Liver (tissue), 9 donors: ENCODE data around the gene MYLK3. TPM values are rescaled to one million over a fixed set of nuclear protein-coding genes. Genes with fewer than 3 reads are reported as not detected.

Source experiments
- DNase-seq: peaks from one replicate; pipeline ENCODE4 v3.0.0-alpha.2; 2017; ENCODE audit warnings: low spot score
- H3K27ac ChIP-seq, 2 donors: one replicate each; pipeline ENCODE4 v1.7.0; 2013; ENCODE audit warnings: inconsistent platforms in 2 of 2, low read length in 2 of 2, control low read depth in 1 of 2, low read depth in 1 of 2, mild to moderate bottlenecking in 1 of 2
- H3K27me3 ChIP-seq, 4 donors: one replicate each; pipeline versions ENCODE4 v1.6.1 to v1.7.0; 2013; ENCODE audit warnings: low read length in 3 of 4, inconsistent platforms in 1 of 4, mild to moderate bottlenecking in 1 of 4, moderate library complexity in 1 of 4; ENCODE audit not compliant: control insufficient read depth in 4 of 4, insufficient read depth in 4 of 4
- H3K36me3 ChIP-seq, 4 donors: one replicate each; pipeline versions ENCODE4 v1.6.1 to v1.7.0; 2013; ENCODE audit warnings: low read length in 3 of 4, mild to moderate bottlenecking in 3 of 4, low read depth in 1 of 4, moderate library complexity in 1 of 4; ENCODE audit not compliant: control insufficient read depth in 4 of 4, insufficient read depth in 3 of 4
- H3K4me1 ChIP-seq, 4 donors: one replicate each; pipeline versions ENCODE4 v1.6.1 to v1.7.0; 2013; ENCODE audit warnings: low read length in 3 of 4, mild to moderate bottlenecking in 3 of 4, moderate library complexity in 1 of 4; ENCODE audit not compliant: control insufficient read depth in 4 of 4, insufficient read depth in 4 of 4
- H3K4me3 ChIP-seq, 3 donors: one replicate each; pipeline versions ENCODE4 v1.6.1 to v1.7.0; 2013; ENCODE audit warnings: low read length in 3 of 3, control low read depth in 1 of 3, low read depth in 1 of 3, mild to moderate bottlenecking in 1 of 3
- H3K9ac ChIP-seq, 2 donors: one replicate each; pipeline ENCODE4 v1.7.0; 2013; ENCODE audit warnings: low read length in 2 of 2, mild to moderate bottlenecking in 2 of 2, moderate library complexity in 2 of 2, control low read depth in 1 of 2, low read depth in 1 of 2
- H3K9me3 ChIP-seq, 4 donors: one replicate each; pipeline versions ENCODE4 v1.6.1 to v1.7.0; 2013; ENCODE audit warnings: low read length in 3 of 4; ENCODE audit not compliant: control insufficient read depth in 4 of 4
- EGR1 ChIP-seq, 2 donors: IDR thresholded peaks; 2 replicates each; pipeline ENCODE4 v1.6.1; 2016 to 2018; ENCODE audit warnings: antibody characterized with exemption in 2 of 2, low read depth in 2 of 2
- FOXA1 ChIP-seq: IDR thresholded peaks from 2 replicates; pipeline ENCODE4 v1.6.1; 2016; ENCODE audit warnings: antibody characterized with exemption
- FOXA2 ChIP-seq: IDR thresholded peaks from 2 replicates; pipeline ENCODE4 v1.6.1; 2016; ENCODE audit warnings: antibody characterized with exemption
- GABPA ChIP-seq, 2 donors: IDR thresholded peaks in 1 of 2; conservative IDR thresholded peaks in 1 of 2; 2 replicates each; pipeline ENCODE4 v1.6.1; 2016; ENCODE audit warnings: antibody characterized with exemption in 2 of 2, mild to moderate bottlenecking in 1 of 2, moderate library complexity in 1 of 2
- HNF4A ChIP-seq, 2 donors: conservative IDR thresholded peaks; 2 replicates each; pipeline ENCODE4 v1.6.1; 2016; ENCODE audit warnings: antibody characterized with exemption in 2 of 2, mild to moderate bottlenecking in 2 of 2
- HNF4G ChIP-seq: IDR thresholded peaks from 2 replicates; pipeline ENCODE4 v1.6.1; 2016; ENCODE audit warnings: antibody characterized with exemption
- JUND ChIP-seq, 2 donors: IDR thresholded peaks; 2 replicates each; pipeline ENCODE4 v1.6.1; 2016; ENCODE audit warnings: antibody characterized with exemption in 2 of 2
- NR2F2 ChIP-seq: IDR thresholded peaks from 2 replicates; pipeline ENCODE4 v1.6.1; 2016; ENCODE audit warnings: antibody characterized with exemption
- RAD21 ChIP-seq, 2 donors: IDR thresholded peaks; 2 replicates each; pipeline ENCODE4 v1.6.1; 2016; ENCODE audit warnings: antibody characterized with exemption in 2 of 2, mild to moderate bottlenecking in 2 of 2
- RXRA ChIP-seq, 2 donors: IDR thresholded peaks; 2 replicates each; pipeline ENCODE4 v1.6.1; 2017 to 2018; ENCODE audit warnings: antibody characterized with exemption in 2 of 2, mild to moderate bottlenecking in 1 of 2
- SP1 ChIP-seq: IDR thresholded peaks from 2 replicates; pipeline ENCODE4 v1.6.1; 2018; ENCODE audit warnings: antibody characterized with exemption, mild to moderate bottlenecking
- TAF1 ChIP-seq: conservative IDR thresholded peaks from 2 replicates; pipeline ENCODE4 v1.6.1; 2016; ENCODE audit warnings: antibody characterized with exemption, mild to moderate bottlenecking
- YY1 ChIP-seq: IDR thresholded peaks from 2 replicates; pipeline ENCODE4 v1.6.1; 2016; ENCODE audit warnings: antibody characterized with exemption, mild to moderate bottlenecking
- ZBTB33 ChIP-seq: IDR thresholded peaks from 2 replicates; pipeline ENCODE4 v1.6.1; 2016; ENCODE audit warnings: antibody characterized with exemption
- WGBS: extraction: QIAGEN DNeasy Blood & Tissue Kit; methylation state at CpG from one replicate; pipeline ENCODE4 v1.1.7; 2013; 5-methylcytosine and 5-hydroxymethylcytosine counted together
- polyA plus RNA-seq, 2 donors: library from polyadenylated mRNA; stranded (reverse) in 1 of 2; unstranded in 1 of 2; fragments of 200-250 nt in 1 of 2; fragments of >200 nt in 1 of 2; fragmentation: Nextera tagmentation in 1 of 2; extraction: Ambion mirVana in 1 of 2; gene quantifications; one replicate each; pipeline versions ENCODE4 v1.2.1 to v1.2.3, GENCODE V29; 2013 to 2015
- total RNA-seq, 2 donors: library from RNA; depleted of rRNA; stranded (reverse); fragments of >200 nt; gene quantifications; one replicate each; pipeline ENCODE4 v1.2.3, GENCODE V29; 2014
- TF ChIP-seq, protein P1 (sequence below): fragments of 150-350 bp; IDR thresholded peaks from 2 replicates; pipeline ENCODE4 v1.5.1; 2017; ENCODE audit warnings: improper control_type of control experiment, low read depth, low read length; ENCODE audit not compliant: missing input control
- TF ChIP-seq, protein P2 (sequence below): IDR thresholded peaks from 2 replicates; pipeline ENCODE4 v1.6.1; 2016; ENCODE audit warnings: antibody characterized with exemption, mild to moderate bottlenecking
- TF ChIP-seq, protein P3 (sequence below): IDR thresholded peaks from 2 replicates; pipeline ENCODE4 v1.6.1; 2016; ENCODE audit warnings: antibody characterized with exemption
- TF ChIP-seq, protein P4 (sequence below): IDR thresholded peaks from 2 replicates; pipeline ENCODE4 v1.6.1; 2016; ENCODE audit warnings: antibody characterized with exemption
- donor health status: healthy.
- donor health status: healthy.
- donor health status: healthy.
- donor health status: healthy.
- donor health status: healthy.

MYLK3 gene
- total and polyA plus RNA-seq, 4 donors = 0.01 to 1.1 (median 0.23) TPM

- TF ChIP-seq, protein P1, sequence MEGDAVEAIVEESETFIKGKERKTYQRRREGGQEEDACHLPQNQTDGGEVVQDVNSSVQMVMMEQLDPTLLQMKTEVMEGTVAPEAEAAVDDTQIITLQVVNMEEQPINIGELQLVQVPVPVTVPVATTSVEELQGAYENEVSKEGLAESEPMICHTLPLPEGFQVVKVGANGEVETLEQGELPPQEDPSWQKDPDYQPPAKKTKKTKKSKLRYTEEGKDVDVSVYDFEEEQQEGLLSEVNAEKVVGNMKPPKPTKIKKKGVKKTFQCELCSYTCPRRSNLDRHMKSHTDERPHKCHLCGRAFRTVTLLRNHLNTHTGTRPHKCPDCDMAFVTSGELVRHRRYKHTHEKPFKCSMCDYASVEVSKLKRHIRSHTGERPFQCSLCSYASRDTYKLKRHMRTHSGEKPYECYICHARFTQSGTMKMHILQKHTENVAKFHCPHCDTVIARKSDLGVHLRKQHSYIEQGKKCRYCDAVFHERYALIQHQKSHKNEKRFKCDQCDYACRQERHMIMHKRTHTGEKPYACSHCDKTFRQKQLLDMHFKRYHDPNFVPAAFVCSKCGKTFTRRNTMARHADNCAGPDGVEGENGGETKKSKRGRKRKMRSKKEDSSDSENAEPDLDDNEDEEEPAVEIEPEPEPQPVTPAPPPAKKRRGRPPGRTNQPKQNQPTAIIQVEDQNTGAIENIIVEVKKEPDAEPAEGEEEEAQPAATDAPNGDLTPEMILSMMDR = no peak
- no peak for TF ChIP-seq JUND (IDR thresholded peaks at IDR 0.05)
Measured at GRCh38 chr16:46728806-46729205, 19.3 kb downstream of the MYLK3 start (continued).

DNA sequence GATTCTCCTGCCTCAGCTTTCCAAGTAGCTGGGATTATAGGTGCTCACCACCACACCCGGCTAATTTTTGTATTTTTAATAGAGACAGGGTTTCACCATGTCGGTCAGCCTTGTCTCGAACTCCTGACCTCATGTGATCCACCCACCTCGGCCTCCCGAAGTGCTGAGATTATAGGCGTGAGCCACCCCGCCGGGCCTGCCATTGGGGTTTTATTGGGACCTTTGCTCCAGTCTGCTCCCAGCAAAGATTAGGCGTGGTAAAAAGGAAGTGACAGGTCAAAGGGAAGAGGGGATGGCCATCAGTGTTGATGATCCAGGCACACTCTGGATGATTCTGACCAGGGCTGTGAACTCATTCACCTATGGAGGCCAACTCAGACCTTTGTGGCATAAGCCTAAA lies 20.5 kb downstream of the MYLK3 start:
- H3K9ac ChIP-seq = no peak overlapping the region
- H3K27ac ChIP-seq = no peak overlapping the region
- H3K27me3 ChIP-seq = no peaks in the 10 kb centered on the region
- H3K4me3 ChIP-seq = no peak overlapping the region
- H3K36me3 ChIP-seq = no peaks in the 10 kb centered on the region
- no peaks in the 10 kb centered on the region for H3K4me1 ChIP-seq
- H3K9me3 ChIP-seq = no peaks in the 10 kb centered on the region
- TF ChIP-seq ZBTB33 (no peak), YY1 (no peak), SP1 (no peak), FOXA1 (no peak), GABPA (IDR thresholded peaks at IDR 0.05 in 1 of 2, conservative IDR thresholded peaks at IDR 0.05 in 1 of 2) (no peak), NR2F2 (no peak), TAF1 (no peak), RAD21 (IDR thresholded peaks at IDR 0.05) (no peak), JUND (IDR thresholded peaks at IDR 0.05) (no peak), FOXA2 (no peak), HNF4G (no peak), HNF4A (conservative IDR thresholded peaks at IDR 0.05) (no peak), RXRA (IDR thresholded peaks at IDR 0.05) (no peak), EGR1 (IDR thresholded peaks at IDR 0.05; ENCODE audit: low read depth in 2 of 2) (no peak)
- TF ChIP-seq, protein P1 = no peak
- TF ChIP-seq, protein P2, sequence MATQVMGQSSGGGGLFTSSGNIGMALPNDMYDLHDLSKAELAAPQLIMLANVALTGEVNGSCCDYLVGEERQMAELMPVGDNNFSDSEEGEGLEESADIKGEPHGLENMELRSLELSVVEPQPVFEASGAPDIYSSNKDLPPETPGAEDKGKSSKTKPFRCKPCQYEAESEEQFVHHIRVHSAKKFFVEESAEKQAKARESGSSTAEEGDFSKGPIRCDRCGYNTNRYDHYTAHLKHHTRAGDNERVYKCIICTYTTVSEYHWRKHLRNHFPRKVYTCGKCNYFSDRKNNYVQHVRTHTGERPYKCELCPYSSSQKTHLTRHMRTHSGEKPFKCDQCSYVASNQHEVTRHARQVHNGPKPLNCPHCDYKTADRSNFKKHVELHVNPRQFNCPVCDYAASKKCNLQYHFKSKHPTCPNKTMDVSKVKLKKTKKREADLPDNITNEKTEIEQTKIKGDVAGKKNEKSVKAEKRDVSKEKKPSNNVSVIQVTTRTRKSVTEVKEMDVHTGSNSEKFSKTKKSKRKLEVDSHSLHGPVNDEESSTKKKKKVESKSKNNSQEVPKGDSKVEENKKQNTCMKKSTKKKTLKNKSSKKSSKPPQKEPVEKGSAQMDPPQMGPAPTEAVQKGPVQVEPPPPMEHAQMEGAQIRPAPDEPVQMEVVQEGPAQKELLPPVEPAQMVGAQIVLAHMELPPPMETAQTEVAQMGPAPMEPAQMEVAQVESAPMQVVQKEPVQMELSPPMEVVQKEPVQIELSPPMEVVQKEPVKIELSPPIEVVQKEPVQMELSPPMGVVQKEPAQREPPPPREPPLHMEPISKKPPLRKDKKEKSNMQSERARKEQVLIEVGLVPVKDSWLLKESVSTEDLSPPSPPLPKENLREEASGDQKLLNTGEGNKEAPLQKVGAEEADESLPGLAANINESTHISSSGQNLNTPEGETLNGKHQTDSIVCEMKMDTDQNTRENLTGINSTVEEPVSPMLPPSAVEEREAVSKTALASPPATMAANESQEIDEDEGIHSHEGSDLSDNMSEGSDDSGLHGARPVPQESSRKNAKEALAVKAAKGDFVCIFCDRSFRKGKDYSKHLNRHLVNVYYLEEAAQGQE = no peak
- TF ChIP-seq, protein P3, sequence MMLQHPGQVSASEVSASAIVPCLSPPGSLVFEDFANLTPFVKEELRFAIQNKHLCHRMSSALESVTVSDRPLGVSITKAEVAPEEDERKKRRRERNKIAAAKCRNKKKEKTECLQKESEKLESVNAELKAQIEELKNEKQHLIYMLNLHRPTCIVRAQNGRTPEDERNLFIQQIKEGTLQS = no peak
- TF ChIP-seq, protein P4, sequence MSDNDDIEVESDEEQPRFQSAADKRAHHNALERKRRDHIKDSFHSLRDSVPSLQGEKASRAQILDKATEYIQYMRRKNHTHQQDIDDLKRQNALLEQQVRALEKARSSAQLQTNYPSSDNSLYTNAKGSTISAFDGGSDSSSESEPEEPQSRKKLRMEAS = no peak
- WGBS = 92% methylated on average over 9 of the region's 9 CpGs
- DNase-seq = no peak
